Activated CD8-positive, alpha-beta memory T cell treated with anti-CD3 and anti-CD28 coated beads, Interleukin-2, amount 50 U/mL, for 48 hours (primary cell): ENCODE data around the gene RHOT2.

Experiments used
- DNase-seq: peaks from one replicate; pipeline ENCODE4 v3.0.0-alpha.2; 2020

Gene RHOT2

GRCh38 chr16:716768-717325 is 48.9 kb downstream of the RHOT2 start:
- DNase-seq, result no peak

GRCh38 chr16:717450-718245 is 49.7 kb downstream of the RHOT2 start:
- no peak for DNase-seq

GRCh38 chr16:718389-718788 is 50.5 kb downstream of the RHOT2 start:
- no peak for DNase-seq

- no peak for DNase-seq
Measured at GRCh38 chr16:718922-719321, 51.0 kb downstream of the RHOT2 start.

- DNase-seq, result no peak
Measured at GRCh38 chr16:719815-720446, 52.0 kb downstream of the RHOT2 start.

GRCh38 chr16:720447-720989 is 52.6 kb downstream of the RHOT2 start:
- DNase-seq, result peak; percentile 77

GRCh38 chr16:720990-721764 is 53.2 kb downstream of the RHOT2 start, which contains the start of gene ANTKMT:
ANTKMT (plus strand) TSS chr16:721146; CDS start chr16:721275, 129 bp downstream.
- DNase-seq, result peak; percentile 90

GRCh38 chr16:721765-722540 is 54.0 kb downstream of the RHOT2 start:
- DNase-seq, result no peak

- DNase-seq, result no peak
Measured at GRCh38 chr16:722835-723633, 55.1 kb downstream of the RHOT2 start.

- no peak for DNase-seq
Measured at GRCh38 chr16:723695-724094, 55.8 kb downstream of the RHOT2 start.
